IMR-90 (cell line): Measurements from ENCODE around the gene CHCHD4. TPM values are rescaled to one million over a fixed set of nuclear protein-coding genes. Genes with fewer than 3 reads are reported as not detected.

Experiments used
- ATAC-seq: fragments of 200-7000 bp; cut with Tn5 transposase; 2 replicates; pipeline ENCODE4 v1.9.1; 2020; ENCODE audit warnings: low read depth, mild to moderate bottlenecking, moderate library complexity
- BruUV-seq: library from RNA; stranded (reverse); fragments of 400-500 nt; replicated peaks from 2 replicates; lab custom pipeline; 2021; lab: Mats Ljungman, UMichigan
- CTCF ChIA-PET: fragments of 300-600 bp; formaldehyde crosslinking; extraction: SDS; loops from one replicate; lab custom pipeline; 2021; ENCODE audit warnings: antibody characterized with exemption; lab: Yijun Ruan, JAX
- POLR2A ChIA-PET: fragments of 300-600 bp; sonication (Branson Sonifier 250); formaldehyde crosslinking; loops from one replicate; lab custom pipeline; 2022; ENCODE audit warnings: antibody characterized with exemption; ENCODE audit not compliant: unreplicated experiment; lab: Charles Lee
- DNase-seq: peaks from one replicate; pipeline ENCODE4 v3.0.0; 2013
- H2AFZ ChIP-seq: replicated peaks from 2 replicates; pipeline ENCODE3; 2013; ENCODE audit warnings: low read length, mild to moderate bottlenecking; ENCODE audit not compliant: poor library complexity
- H2AK5ac ChIP-seq: 2 replicates; pipeline ENCODE4 v1.6.1; 2013; ENCODE audit warnings: low read depth, low read length, inconsistent platforms
- H2AK9ac ChIP-seq: replicated peaks from 2 replicates; pipeline ENCODE3; 2013; ENCODE audit warnings: mild to moderate bottlenecking, low read depth, low read length, moderate library complexity; ENCODE audit not compliant: poor library complexity
- H2BK120ac ChIP-seq: 2 replicates; pipeline ENCODE4 v1.6.1; 2013; ENCODE audit warnings: low read depth, low read length, inconsistent platforms
- H2BK15ac ChIP-seq: 3 replicates; pipeline ENCODE4 v1.6.1; 2013; ENCODE audit warnings: low read depth, low read length, inconsistent platforms
- H2BK20ac ChIP-seq: 2 replicates; pipeline ENCODE4 v1.6.1; 2013; ENCODE audit warnings: low read depth, mild to moderate bottlenecking, inconsistent platforms, low read length, moderate library complexity
- H2BK5ac ChIP-seq: 2 replicates; pipeline ENCODE4 v1.6.1; 2013; ENCODE audit warnings: mild to moderate bottlenecking, low read depth, low read length, inconsistent platforms; ENCODE audit not compliant: poor library complexity, severe bottlenecking
- H3K14ac ChIP-seq: replicated peaks from 2 replicates; pipeline ENCODE4 v1.6.1; 2013; ENCODE audit warnings: low read depth, low read length, inconsistent platforms
- H3K18ac ChIP-seq: 2 replicates; pipeline ENCODE4 v1.6.1; 2013; ENCODE audit warnings: low read depth, low read length, control low read depth
- H3K23ac ChIP-seq: 2 replicates; pipeline ENCODE4 v1.6.1; 2013; ENCODE audit warnings: low read depth, low read length, inconsistent platforms
- H3K27ac ChIP-seq: 2 replicates; pipeline ENCODE4 v1.5.1; 2013; ENCODE audit warnings: mild to moderate bottlenecking, control low read depth, low read length; ENCODE audit not compliant: insufficient read depth
- H3K27me3 ChIP-seq: 2 replicates; pipeline ENCODE4 v1.6.1; 2013; ENCODE audit warnings: low read length; ENCODE audit not compliant: control insufficient read depth, insufficient read depth
- H3K36me3 ChIP-seq: 2 replicates; pipeline ENCODE4 v1.6.1; 2013; ENCODE audit warnings: low read length, mixed read lengths; ENCODE audit not compliant: control insufficient read depth, insufficient read depth
- H3K4ac ChIP-seq: 2 replicates; pipeline ENCODE4 v1.6.1; 2013; ENCODE audit warnings: low read depth, low read length, inconsistent platforms
- H3K4me1 ChIP-seq: 2 replicates; pipeline ENCODE4 v1.6.1; 2013; ENCODE audit warnings: low read length, mixed read lengths; ENCODE audit not compliant: control insufficient read depth, insufficient read depth
- H3K4me2 ChIP-seq: 2 replicates; pipeline ENCODE4 v1.6.1; 2013; ENCODE audit warnings: low read depth, mild to moderate bottlenecking, control low read depth, low read length, moderate library complexity
- H3K4me3 ChIP-seq: 2 replicates; pipeline ENCODE4 v1.5.1; 2013; ENCODE audit warnings: low read depth, mild to moderate bottlenecking, control low read depth, low read length, moderate library complexity; ENCODE audit not compliant: insufficient read depth
- H3K56ac ChIP-seq: 2 replicates; pipeline ENCODE4 v1.6.1; 2013; ENCODE audit warnings: low read length, inconsistent platforms; ENCODE audit not compliant: insufficient read depth; ENCODE audit errors: extremely low read depth
- H3K79me1 ChIP-seq, 2 experiments: 2 replicates each; pipeline ENCODE4 v1.6.1; 2013; ENCODE audit warnings: low read length in 2 of 2, inconsistent platforms in 1 of 2, low read depth in 1 of 2
- H3K9ac ChIP-seq: 2 replicates; pipeline ENCODE4 v1.6.1; 2013; ENCODE audit warnings: low read depth, low read length, control low read depth
- H3K9me1 ChIP-seq: 2 replicates; pipeline ENCODE4 v1.6.1; 2013; ENCODE audit warnings: low read length, inconsistent platforms; ENCODE audit not compliant: insufficient read depth
- H3K9me3 ChIP-seq: 2 replicates; pipeline ENCODE4 v1.6.1; 2013; ENCODE audit warnings: low read length; ENCODE audit not compliant: control insufficient read depth, insufficient read depth
- H4K20me1 ChIP-seq: 2 replicates; pipeline ENCODE4 v1.6.1; 2013; ENCODE audit warnings: low read length, inconsistent platforms; ENCODE audit not compliant: insufficient read depth
- H4K5ac ChIP-seq: 2 replicates; pipeline ENCODE4 v1.6.1; 2013; ENCODE audit warnings: mild to moderate bottlenecking, low read depth, low read length, control low read depth
- H4K8ac ChIP-seq, 2 experiments: 2 replicates each; pipeline ENCODE4 v1.6.1; 2013; ENCODE audit warnings: low read depth in 2 of 2, low read length in 2 of 2, control low read depth in 1 of 2, inconsistent platforms in 1 of 2
- H4K91ac ChIP-seq: 2 replicates; pipeline ENCODE4 v1.6.1; 2013; ENCODE audit warnings: low read depth, low read length, inconsistent platforms; ENCODE audit not compliant: insufficient read depth
- MAFK ChIP-seq: IDR thresholded peaks from 2 replicates; pipeline ENCODE4 v1.6.1; 2012; ENCODE audit warnings: low read depth, low read length, improper control_type of control experiment
- POLR2A ChIP-seq: IDR thresholded peaks from 2 replicates; pipeline ENCODE4 v1.6.1; 2012; ENCODE audit warnings: mild to moderate bottlenecking, low read depth, low read length
- WGBS, 2 experiments: methylation state at CpG; one replicate each; pipeline versions ENCODE4 v1.1.5 to v1.1.7; 2013; ENCODE audit warnings: missing lambda C conversion rate in 2 of 2; ENCODE audit not compliant: insufficient read length in 1 of 2; ENCODE audit errors: extremely low coverage in 2 of 2; 5-methylcytosine and 5-hydroxymethylcytosine counted together
- dilution Hi-C: fragments of 300-500 bp; cut with HindIII; formaldehyde crosslinking; loops from one replicate; pipeline ENCODE4 v1.14.3; 2018; ENCODE audit warnings: low sequenced_read_pairs; ENCODE audit not compliant: unreplicated experiment
- in situ Hi-C: fragments of 300-500 bp; cut with MboI; formaldehyde crosslinking; loops from 3 replicates; pipeline ENCODE4 v1.14.3; 2019; ENCODE audit warnings: low sequenced_read_pairs, inconsistent platforms, mixed read lengths
- intact Hi-C: fragments of 100-400 bp; cut with micrococcal nuclease; formaldehyde crosslinking; loops from 2 replicates; pipeline ENCODE4 v1.10.0; 2022
- polyA plus RNA-seq, 3 experiments: library from polyadenylated mRNA; depleted of rRNA; stranded (reverse); fragments of >200 nt; gene quantifications; 2 replicates each; pipeline ENCODE4 v1.2.3, GENCODE V29; 2012; ENCODE audit warnings: low replicate concordance in 1 of 3
- total RNA-seq: library from RNA; depleted of rRNA; stranded (reverse); fragments of >200 nt; gene quantifications from 2 replicates; pipeline ENCODE4 v1.2.3, GENCODE V29; 2012

The CHCHD4 gene
- total and polyA plus RNA-seq, 2 of the 4 experiments (the other 2 are of a cell fraction), result 9.0 to 9.8 TPM

GRCh38 chr3:14145670-14146380 lies 21.2 kb upstream of the CHCHD4 start:
- Histone ChIP-seq H4K20me1 (peaks cover 7% of the 10 kb centered on the region), H3K4me2 (no peak overlapping the region), H3K18ac (peak overlapping the region; percentile 87), H2BK5ac (peak overlapping the region; percentile 82), H4K8ac (peak overlapping the region in 1 of 2 experiments; percentile 72; a peak in 1 of 4 replicates), H2AFZ (peak overlapping the region; percentile 36), H3K23ac (peak overlapping the region; percentile 69), H3K4ac (peak overlapping the region; percentile 92), H2AK9ac (peak overlapping the region; percentile 68), H2BK15ac (peak overlapping the region; percentile 12; the same call in 2 of the 3 replicates), H3K9ac (0 out of 2 replicates have a peak overlapping the region, but pooled peaks have one; percentile 13), H3K27me3 (no peaks in the 10 kb centered on the region), H3K9me1 (peaks cover 21% of the 10 kb centered on the region; the same call in 1 of the 2 replicates), H2BK120ac (peak overlapping the region; percentile 88), H3K14ac (peak overlapping the region; percentile 46), H3K36me3 (peaks cover 56% of the 10 kb centered on the region), H3K56ac (peak overlapping the region; percentile 59; the same call in 1 of the 2 replicates), H3K9me3 (no peaks in the 10 kb centered on the region), H2AK5ac (peak overlapping the region; percentile 85), H3K4me3 (no peak overlapping the region), H3K27ac (peak overlapping the region; percentile 95), H3K79me1 (peaks cover 0 to 15% of the 10 kb centered on the region in 2 experiments; a peak in 1 of 4 replicates), H3K4me1 (peaks cover 27% of the 10 kb centered on the region), H4K5ac (peak overlapping the region; percentile 85), H2BK20ac (peak overlapping the region; percentile 81), H4K91ac (peak overlapping the region; percentile 89)
- BruUV-seq, result TSS peak; percentile 82
- CTCF ChIA-PET, result interaction anchor here (0.5 to 2.3 kb wide), 2 partner anchors 21 to 50 kb away, joined by 3 to 11 read pairs; partner anchors contain the start of genes CHCHD4 and TMEM43
- in situ Hi-C loops (loop anchor here (25.0 kb wide), 1 partner anchor 109 kb away; no protein-coding TSS in a partner anchor), dilution Hi-C loops (no loop called here), intact Hi-C loops (no loop called here)
- POLR2A ChIA-PET, result no interaction called here
- ATAC-seq (no peak), DNase-seq (no peak)
- WGBS, 2 experiments, result 94% methylated on average over 2 of the region's 10 CpGs; no CpG with 5 or more reads in 1 of the 2 experiments
- TF ChIP-seq MAFK (no peak), POLR2A (no peak)
